ENCODE measurements around the gene MYB. TPM values are rescaled to one million over a fixed set of nuclear protein-coding genes. Genes with fewer than 3 reads are reported as not detected.

MYB gene
- total RNA-seq, 1 donor from 2014 or later, result 4.7 TPM

- Mint-ChIP-seq H3K4me1 (ENCODE audit: unreplicated experiment) (no peaks in the 10 kb centered on the region), H3K36me3 (no peaks in the 10 kb centered on the region), H3K27me3 (peaks cover 6% of the 10 kb centered on the region), H3K9me3 (no peaks in the 10 kb centered on the region), H3K4me3 (no peak overlapping the region), H3K27ac (no peak overlapping the region)
- DNase-seq (ENCODE audit: extremely low spot score, unreplicated experiment), result no peak
- no peak for TF ChIP-seq CTCF (conservative IDR thresholded peaks at IDR 0.05)
Observed at GRCh38 chr6:135251498-135252441, 70.7 kb downstream of the MYB start.

GRCh38 chr6:135254471-135254870 lies 73.4 kb downstream of the MYB start:
- Mint-ChIP-seq H3K36me3 (no peaks in the 10 kb centered on the region), H3K9me3 (no peaks in the 10 kb centered on the region), H3K27me3 (peaks cover 6% of the 10 kb centered on the region), H3K27ac (no peak overlapping the region), H3K4me3 (no peak overlapping the region), H3K4me1 (ENCODE audit: unreplicated experiment) (no peaks in the 10 kb centered on the region)
- no peak for TF ChIP-seq CTCF (conservative IDR thresholded peaks at IDR 0.05)
- DNase-seq (ENCODE audit: extremely low spot score, unreplicated experiment), result no peak

DNA sequence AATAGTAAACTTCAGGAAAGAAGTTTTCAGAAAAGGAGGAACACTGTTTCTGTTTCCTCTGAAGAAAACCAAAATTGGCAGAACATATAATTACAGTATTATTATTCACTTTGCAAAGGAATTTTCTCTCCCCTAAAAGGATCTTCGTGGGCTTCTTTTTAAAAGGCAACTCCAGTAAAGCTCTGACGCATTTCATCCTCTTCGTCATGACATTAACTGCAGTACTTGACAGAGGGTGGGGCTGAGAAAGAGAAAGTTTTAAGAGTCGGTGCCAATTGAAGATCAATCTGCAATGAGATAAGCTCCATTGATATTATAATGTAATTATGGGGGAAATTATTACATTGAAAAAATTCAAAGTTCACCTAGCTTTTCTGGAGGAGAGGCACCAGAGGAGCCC lies 75.8 kb downstream of the MYB start:
- no peaks in the 10 kb centered on the region for H3K36me3 Mint-ChIP-seq
- no peak for TF ChIP-seq CTCF (conservative IDR thresholded peaks at IDR 0.05)
- peaks cover 6% of the 10 kb centered on the region for H3K27me3 Mint-ChIP-seq
- H3K27ac Mint-ChIP-seq, result no peak overlapping the region
- no peak overlapping the region for H3K4me3 Mint-ChIP-seq
- no peak for DNase-seq (ENCODE audit: extremely low spot score, unreplicated experiment)
- no peaks in the 10 kb centered on the region for H3K4me1 Mint-ChIP-seq (ENCODE audit: unreplicated experiment)
- no peaks in the 10 kb centered on the region for H3K9me3 Mint-ChIP-seq

DNA sequence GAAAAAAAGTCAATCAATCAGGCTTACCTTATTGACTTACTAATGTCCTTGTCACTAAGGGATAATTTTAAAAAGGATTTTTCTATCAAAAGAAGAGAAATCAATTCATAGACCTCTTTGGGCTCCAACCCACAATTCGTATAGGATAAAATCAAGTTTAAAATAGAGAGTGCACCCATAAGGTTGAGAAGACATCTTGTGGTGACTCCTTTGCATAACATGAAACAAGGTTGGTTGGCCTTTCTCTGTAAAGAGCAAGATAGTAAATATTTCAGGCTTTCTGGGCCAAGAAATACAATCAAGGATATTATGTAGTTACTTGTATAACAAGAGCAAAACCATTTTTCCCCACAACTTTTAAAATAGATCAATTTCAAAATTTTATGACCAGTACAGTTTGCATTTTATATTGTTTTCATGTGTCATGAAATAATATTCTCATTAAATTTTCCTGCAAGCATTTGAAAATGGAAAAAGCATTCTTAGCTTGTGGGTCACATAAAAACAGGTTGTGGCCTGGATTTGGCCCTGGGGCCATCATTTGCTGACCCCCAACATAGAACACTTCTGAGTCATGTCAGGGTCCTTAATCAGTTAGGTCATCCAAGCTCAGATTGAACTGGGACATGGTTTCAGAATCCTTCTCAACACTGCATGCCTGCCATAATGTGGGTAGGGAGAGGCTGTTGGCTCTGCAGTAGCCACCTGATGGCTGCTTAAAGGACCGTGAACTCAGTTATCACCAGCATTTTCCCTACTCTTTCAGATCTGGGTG lies 76.7 kb downstream of the MYB start:
- Mint-ChIP-seq H3K4me3 (no peak overlapping the region), H3K4me1 (ENCODE audit: unreplicated experiment) (no peaks in the 10 kb centered on the region), H3K36me3 (no peaks in the 10 kb centered on the region), H3K27ac (no peak overlapping the region), H3K9me3 (no peaks in the 10 kb centered on the region), H3K27me3 (peaks cover 6% of the 10 kb centered on the region)
- TF ChIP-seq CTCF (conservative IDR thresholded peaks at IDR 0.05), result no peak
- DNase-seq (ENCODE audit: extremely low spot score, unreplicated experiment), result no peak

- DNase-seq (ENCODE audit: extremely low spot score, unreplicated experiment), result no peak
- TF ChIP-seq CTCF (conservative IDR thresholded peaks at IDR 0.05), result no peak
- Mint-ChIP-seq H3K27me3 (peaks cover 6% of the 10 kb centered on the region), H3K9me3 (no peaks in the 10 kb centered on the region), H3K4me3 (no peak overlapping the region), H3K4me1 (ENCODE audit: unreplicated experiment) (no peaks in the 10 kb centered on the region), H3K27ac (no peak overlapping the region), H3K36me3 (no peaks in the 10 kb centered on the region)
Observed at GRCh38 chr6:135258970-135259369, 77.9 kb downstream of the MYB start.

Measured in type B pancreatic cell (in vitro differentiated cells).